Heart right ventricle (tissue), 16 donors: Measurements from ENCODE around the gene MIGA1. TPM values are rescaled to one million over a fixed set of nuclear protein-coding genes. Genes with fewer than 3 reads are reported as not detected.
A peak's percentile ranks its signal among the peaks of the same experiment; 100 is the strongest.
"Not testable (repeated sequence)": the region's sequence is repeated elsewhere in the genome, so short reads cannot be mapped to it uniquely, and the experiment has no call there.

Experiments
- ATAC-seq, 8 donors: fragments of 200-7000 bp; cut with Tn5 transposase; one replicate each; pipeline ENCODE4 v1.9.1; 2020; ENCODE audit warnings: mild to moderate bottlenecking in 8 of 8, moderate library complexity in 8 of 8, moderate number of reproducible peaks in 1 of 8
- DNase-seq, 2 donors: peaks; one replicate each; pipeline ENCODE4 v3.0.0-alpha.2; 2020
- H3K27ac ChIP-seq, 10 donors: fragments of 200-600 bp; sonication (generic) in 2 of 10; one replicate each; pipeline versions ENCODE4 v1.5.0 to v1.8.0; 2020 to 2022; ENCODE audit warnings: mild to moderate bottlenecking in 3 of 10
- H3K27me3 ChIP-seq, 7 donors: fragments of 200-600 bp; one replicate each; pipeline ENCODE4 v1.8.0; 2021 to 2022; ENCODE audit warnings: mild to moderate bottlenecking in 2 of 7
- H3K36me3 ChIP-seq, 9 donors: fragments of 200-600 bp; sonication (generic) in 1 of 9; one replicate each; pipeline versions ENCODE4 v1.5.0 to v1.8.0; 2020 to 2022; ENCODE audit warnings: mild to moderate bottlenecking in 2 of 9
- H3K4me1 ChIP-seq, 9 donors: fragments of 200-600 bp; sonication (generic) in 1 of 9; one replicate each; pipeline versions ENCODE4 v1.5.0 to v1.8.0; 2020 to 2022; ENCODE audit warnings: mild to moderate bottlenecking in 4 of 9
- H3K4me3 ChIP-seq, 10 donors: fragments of 200-600 bp; sonication (generic) in 2 of 10; one replicate each; pipeline versions ENCODE4 v1.5.0 to v1.8.0; 2020 to 2022; ENCODE audit warnings: mild to moderate bottlenecking in 7 of 10, moderate library complexity in 2 of 10
- H3K9me3 ChIP-seq, 11 donors: fragments of 200-600 bp in 10 of 11; sonication (generic) in 2 of 11; one replicate each; pipeline versions ENCODE4 v1.5.0 to v1.8.0; 2013 to 2022; ENCODE audit warnings: mild to moderate bottlenecking in 2 of 11, control low read depth in 1 of 11, moderate library complexity in 1 of 11
- WGBS, 2 donors: extraction: QIAGEN DNeasy Blood & Tissue Kit; methylation state at CpG; one replicate each; pipeline ENCODE4 v1.1.7; 2013; ENCODE audit warnings: inconsistent platforms in 1 of 2; 5-methylcytosine and 5-hydroxymethylcytosine counted together
- intact Hi-C, 10 donors: fragments of 100-400 bp; cut with DNase I; formaldehyde crosslinking; loops; one replicate each; pipeline versions ENCODE4 v1.11.1 to v1.14.2; 2022
- polyA plus RNA-seq, 2 donors: library from polyadenylated mRNA; stranded (reverse); fragments of 200-250 nt; gene quantifications; one replicate each; pipeline ENCODE4 v1.2.3, GENCODE V29; 2013
- total RNA-seq, 10 donors: library from RNA; stranded (reverse); fragmentation: NEBNext Ultra II Directional in 3 of 10; extraction: Animal tissue kit (Norgen Biotek cat#: 25700) in 3 of 10; gene quantifications; one replicate each; pipeline versions ENCODE4 v1.2.1 to v1.2.4, GENCODE V29; 2021 to 2023
- TF ChIP-seq, protein P1 (sequence below), 9 donors: fragments of 200-600 bp; sonication (generic) in 2 of 9; IDR thresholded peaks; one replicate each; pipeline versions ENCODE4 v1.5.0 to v1.8.0; 2021 to 2022; ENCODE audit warnings: antibody characterized with exemption in 9 of 9, mild to moderate bottlenecking in 5 of 9, moderate library complexity in 1 of 9
- donor health status: Arrhythmogenic right ventricular cardiomyopathy.
- donor health status: ischemic (EF 13 %, LVEDD 7.1; RV severe dilation, severe dysfunction).
- donor health status: healthy with polysubstance abuse.
- donor health status: DM: no; HTN: yes; CAD: no.
- donor health status: DM: no; HTN: no; CAD: no.
- donor health status: ischemic (EF 25% LVEDD 6.9; RV normal size, moderate dysfunction).
- donor health status: ischemic (EF 25% LVEDD 5.7; RV mildly dilated, moderate dysfunction).
- donor health status: healthy.
- donor health status: DM: yes; HTN: yes; CAD: no.
- donor health status: Ischemic cardiomyopathy.
- donor health status: ischemic (EF 35%, LVEDD 5.7; RV mildly dilated, moderate dysfunction).
- donor health status: nonischemic (EF 11% LVEDD 7.7; RV severe dilation, severe dysfunction).
- donor health status: DM: yes; HTN: yes; CAD: no.
- donor health status: PGD.
- donor health status: ischemic (EF 29% LVEDD 5.4; RV normal size, mild dysfunction).
- donor health status: nonischemic (EF 23%, LVEDD 6.1; RV moderate dilation, normal function).

MIGA1 gene
- total and polyA plus RNA-seq, 12 donors: 2.4 to 14.8 (median 11.5) TPM

DNA sequence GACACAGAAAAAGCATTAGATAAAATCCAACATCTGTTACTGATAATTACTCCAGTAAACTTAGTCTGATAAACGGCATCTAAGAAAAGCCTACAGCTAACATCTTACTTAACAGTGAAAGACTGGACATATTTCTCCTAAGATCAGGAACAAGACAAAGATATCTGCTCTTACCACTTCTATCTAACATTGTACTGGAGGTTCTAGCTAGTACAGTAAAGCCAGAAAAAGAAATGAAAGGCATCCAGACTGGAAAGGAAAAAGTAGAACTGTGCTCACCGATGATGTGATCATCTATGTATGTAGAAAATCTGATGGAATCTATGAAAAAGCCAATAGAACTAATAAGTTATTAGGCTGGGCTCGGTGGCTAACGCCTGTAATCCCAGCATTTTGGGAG, 130.7 kb downstream of the MIGA1 start:
- DNase-seq: no peak
- Histone ChIP-seq H3K4me1 (peaks cover 0 to 5% (median 0%) of the 10 kb centered on the region in 9 donors), H3K4me3 (no peak overlapping the region), H3K9me3 (no peaks in the 10 kb centered on the region), H3K36me3 (peaks cover 0 to 21% (median 0%) of the 10 kb centered on the region in 9 donors), H3K27ac (peak overlapping the region in 1 of 10 donors; percentile 20), H3K27me3 (no peaks in the 10 kb centered on the region)
- TF ChIP-seq, protein P1, sequence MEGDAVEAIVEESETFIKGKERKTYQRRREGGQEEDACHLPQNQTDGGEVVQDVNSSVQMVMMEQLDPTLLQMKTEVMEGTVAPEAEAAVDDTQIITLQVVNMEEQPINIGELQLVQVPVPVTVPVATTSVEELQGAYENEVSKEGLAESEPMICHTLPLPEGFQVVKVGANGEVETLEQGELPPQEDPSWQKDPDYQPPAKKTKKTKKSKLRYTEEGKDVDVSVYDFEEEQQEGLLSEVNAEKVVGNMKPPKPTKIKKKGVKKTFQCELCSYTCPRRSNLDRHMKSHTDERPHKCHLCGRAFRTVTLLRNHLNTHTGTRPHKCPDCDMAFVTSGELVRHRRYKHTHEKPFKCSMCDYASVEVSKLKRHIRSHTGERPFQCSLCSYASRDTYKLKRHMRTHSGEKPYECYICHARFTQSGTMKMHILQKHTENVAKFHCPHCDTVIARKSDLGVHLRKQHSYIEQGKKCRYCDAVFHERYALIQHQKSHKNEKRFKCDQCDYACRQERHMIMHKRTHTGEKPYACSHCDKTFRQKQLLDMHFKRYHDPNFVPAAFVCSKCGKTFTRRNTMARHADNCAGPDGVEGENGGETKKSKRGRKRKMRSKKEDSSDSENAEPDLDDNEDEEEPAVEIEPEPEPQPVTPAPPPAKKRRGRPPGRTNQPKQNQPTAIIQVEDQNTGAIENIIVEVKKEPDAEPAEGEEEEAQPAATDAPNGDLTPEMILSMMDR (IDR thresholded peaks at IDR 0.05): no peak
- intact Hi-C loops: loop anchor here in 1 of 10 donors (10.0 kb wide), 1 partner anchor 185 kb away; no protein-coding TSS in a partner anchor
- ATAC-seq: no peak
- WGBS, 2 donors: 83 to 86% methylated on average over 4 of the region's 4 CpGs

DNA sequence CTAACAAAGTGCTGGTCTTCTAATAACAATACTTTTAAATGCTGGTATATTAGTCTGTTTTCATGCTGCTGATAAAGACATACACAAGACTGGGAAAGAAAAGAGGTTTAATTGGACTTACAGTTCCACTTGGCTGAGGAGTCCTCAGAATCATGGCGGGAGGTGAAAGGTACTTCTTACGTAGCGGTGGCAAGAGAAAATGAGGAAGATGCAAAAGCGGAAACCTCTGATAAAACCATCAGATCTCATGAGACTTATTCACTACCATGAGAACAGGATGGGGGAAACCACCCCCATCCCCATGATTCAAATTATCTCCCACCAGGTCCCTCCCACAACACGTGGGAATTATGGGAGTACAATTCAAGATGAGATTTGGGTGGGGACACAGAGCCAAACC, 139.5 kb downstream of the MIGA1 start:
- not testable (repeated sequence) for H3K27ac ChIP-seq, ATAC-seq, H3K4me3 ChIP-seq, DNase-seq, H3K27me3 ChIP-seq, H3K9me3 ChIP-seq
- H3K4me1 ChIP-seq: peaks cover 0 to 11% (median 0%) of the 10 kb centered on the region in 9 donors
- WGBS, 2 donors: 85 to 90% methylated on average over 5 of the region's 5 CpGs
- H3K36me3 ChIP-seq: peaks cover 0 to 86% (median 34%) of the 10 kb centered on the region in 9 donors
- intact Hi-C loops: loop anchor here in 1 of 10 donors (10.0 kb wide), 1 partner anchor 194 kb away; no protein-coding TSS in a partner anchor

DNA sequence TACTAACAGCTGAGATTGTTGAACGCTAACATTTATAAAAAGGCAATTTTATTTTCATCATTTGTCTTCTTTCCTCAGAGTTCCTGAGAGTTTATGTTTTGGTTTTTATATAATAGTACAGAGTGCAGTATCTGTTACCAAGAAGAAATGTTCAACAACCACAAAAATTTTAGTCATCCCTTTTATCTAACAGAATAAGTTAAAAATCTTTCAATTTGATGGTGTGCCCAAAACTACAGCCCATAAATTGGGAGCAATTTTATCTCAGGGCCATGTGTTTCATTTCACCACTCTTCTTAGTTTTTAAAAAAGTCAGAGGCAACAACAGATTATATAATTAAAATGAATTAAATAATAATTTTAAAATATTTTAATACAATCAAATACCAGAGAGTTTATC, 146.1 kb downstream of the MIGA1 start:
- DNase-seq (no peak), ATAC-seq (no peak)
- H3K27ac ChIP-seq: peak overlapping the region in 1 of 10 donors; percentile 28
- H3K27me3 ChIP-seq: no peaks in the 10 kb centered on the region
- H3K4me3 ChIP-seq: no peak overlapping the region
- TF ChIP-seq, protein P1 (IDR thresholded peaks at IDR 0.05): no peak
- H3K9me3 ChIP-seq: no peaks in the 10 kb centered on the region
- intact Hi-C loops: no loop called here
- H3K36me3 ChIP-seq: peaks cover 0 to 95% (median 34%) of the 10 kb centered on the region in 9 donors
- WGBS, 2 donors: 75 to 88% methylated on average over 1 of the region's 1 CpG
- H3K4me1 ChIP-seq: peaks cover 0 to 24% (median 0%) of the 10 kb centered on the region in 9 donors

DNA sequence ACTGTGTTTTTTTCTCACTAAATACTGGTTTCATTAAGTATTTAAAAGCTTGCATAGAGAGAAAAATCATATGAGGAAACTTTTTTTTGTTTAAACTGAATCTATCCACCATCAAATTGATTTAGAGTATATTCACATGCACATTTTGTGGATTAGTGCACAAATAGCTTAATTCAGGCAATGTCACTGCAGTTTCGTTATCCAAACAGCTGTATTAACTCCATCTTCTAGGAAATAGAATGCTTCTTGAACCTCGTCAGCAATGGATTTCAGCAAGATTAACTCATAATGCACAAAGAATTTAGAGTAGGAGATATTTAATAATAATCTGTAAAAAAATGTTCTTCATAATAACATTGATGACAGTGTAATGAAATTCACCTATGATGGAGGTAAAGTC, 146.5 kb downstream of the MIGA1 start:
- DNase-seq (no peak), ATAC-seq (no peak)
- Histone ChIP-seq H3K9me3 (no peaks in the 10 kb centered on the region), H3K27ac (peak overlapping the region in 3 of 10 donors; percentile 29 to 52 (median 32)), H3K4me1 (peaks cover 0 to 24% (median 0%) of the 10 kb centered on the region in 9 donors), H3K27me3 (no peaks in the 10 kb centered on the region), H3K4me3 (peak overlapping the region in 6 of 10 donors; percentile 11 to 38 (median 24)), H3K36me3 (peaks cover 0 to 95% (median 38%) of the 10 kb centered on the region in 9 donors)
- TF ChIP-seq, protein P1 (IDR thresholded peaks at IDR 0.05): no peak
- WGBS, 2 donors: 67 to 68% methylated on average over 2 of the region's 2 CpGs
- intact Hi-C loops: no loop called here
